Measurements from ENCODE around the gene NKX1-1. TPM values are rescaled to one million over a fixed set of nuclear protein-coding genes. Genes with fewer than 3 reads are reported as not detected.

The NKX1-1 gene
- total and polyA plus RNA-seq, 9 of the 15 experiments (the other 6 are each of a cell fraction or from before 2014, with no cell fraction given), result not detected

DNA sequence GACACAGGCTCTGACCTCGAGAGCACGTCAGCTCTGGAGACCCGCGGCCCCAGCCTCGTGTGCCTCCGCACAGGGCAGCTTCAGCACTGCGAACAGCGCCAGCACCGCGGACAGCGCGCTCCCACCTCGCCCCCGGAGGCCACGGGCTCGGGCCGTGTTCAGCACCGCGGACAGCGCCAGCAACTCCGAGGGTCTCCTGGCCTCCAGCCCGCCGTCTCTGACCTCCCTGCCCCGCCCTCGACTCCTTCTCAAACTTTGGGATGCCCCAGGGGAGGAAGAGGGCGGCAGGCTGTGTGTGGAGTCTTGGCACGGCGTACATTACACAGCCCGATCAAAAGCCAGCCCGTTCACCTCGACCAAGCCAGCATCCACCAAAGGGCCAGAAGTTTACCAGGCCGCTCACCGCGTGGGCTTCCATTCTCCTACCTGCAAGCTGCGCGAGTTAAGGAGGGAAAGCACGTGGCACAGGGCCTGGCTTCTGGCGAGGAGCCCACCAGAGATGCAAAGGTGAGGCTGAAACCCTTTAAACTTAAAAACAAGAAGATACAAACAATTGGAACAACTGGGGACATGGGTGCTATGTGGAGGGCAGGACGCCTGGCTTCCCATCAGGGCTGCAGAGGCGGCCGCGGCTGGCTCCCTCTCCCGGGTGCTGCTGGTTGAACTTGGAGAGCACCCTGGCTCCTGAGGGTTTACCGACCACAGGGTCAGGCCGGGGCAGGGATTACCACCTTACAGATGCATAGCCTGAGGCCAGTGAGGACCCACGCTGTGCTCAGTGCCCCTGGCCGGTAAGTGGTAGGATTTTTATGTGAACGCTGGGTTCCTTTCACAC lies 4.5 kb upstream of the NKX1-1 start (continued):
- TF ChIP-seq, protein P1, sequence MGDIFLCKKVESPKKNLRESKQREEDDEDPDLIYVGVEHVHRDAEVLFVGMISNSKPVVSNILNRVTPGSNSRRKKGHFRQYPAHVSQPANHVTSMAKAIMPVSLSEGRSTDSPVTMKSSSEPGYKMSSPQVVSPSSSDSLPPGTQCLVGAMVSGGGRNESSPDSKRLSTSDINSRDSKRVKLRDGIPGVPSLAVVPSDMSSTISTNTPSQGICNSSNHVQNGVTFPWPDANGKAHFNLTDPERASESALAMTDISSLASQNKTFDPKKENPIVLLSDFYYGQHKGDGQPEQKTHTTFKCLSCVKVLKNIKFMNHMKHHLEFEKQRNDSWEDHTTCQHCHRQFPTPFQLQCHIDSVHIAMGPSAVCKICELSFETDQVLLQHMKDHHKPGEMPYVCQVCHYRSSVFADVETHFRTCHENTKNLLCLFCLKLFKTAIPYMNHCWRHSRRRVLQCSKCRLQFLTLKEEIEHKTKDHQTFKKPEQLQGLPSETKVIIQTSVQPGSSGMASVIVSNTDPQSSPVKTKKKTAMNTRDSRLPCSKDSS (IDR thresholded peaks at IDR 0.05; ENCODE audit: low read depth, partially characterized antibody), result no peak
- TF ChIP-seq, protein P2, sequence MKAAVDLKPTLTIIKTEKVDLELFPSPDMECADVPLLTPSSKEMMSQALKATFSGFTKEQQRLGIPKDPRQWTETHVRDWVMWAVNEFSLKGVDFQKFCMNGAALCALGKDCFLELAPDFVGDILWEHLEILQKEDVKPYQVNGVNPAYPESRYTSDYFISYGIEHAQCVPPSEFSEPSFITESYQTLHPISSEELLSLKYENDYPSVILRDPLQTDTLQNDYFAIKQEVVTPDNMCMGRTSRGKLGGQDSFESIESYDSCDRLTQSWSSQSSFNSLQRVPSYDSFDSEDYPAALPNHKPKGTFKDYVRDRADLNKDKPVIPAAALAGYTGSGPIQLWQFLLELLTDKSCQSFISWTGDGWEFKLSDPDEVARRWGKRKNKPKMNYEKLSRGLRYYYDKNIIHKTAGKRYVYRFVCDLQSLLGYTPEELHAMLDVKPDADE (conservative IDR thresholded peaks at IDR 0.05; ENCODE audit: control insufficient read depth, low read depth, low read length), result peak; percentile 98
- TF ChIP-seq FOXJ3 (CRISPR knock-in tag; IDR thresholded peaks at IDR 0.05) (peak; percentile 97), ZNF124 (CRISPR knock-in tag; IDR thresholded peaks at IDR 0.05) (peak; percentile 99), KAT7 (CRISPR knock-in tag; IDR thresholded peaks at IDR 0.05; ENCODE audit: borderline replicate concordance) (peak; percentile 100), ZNF444 (CRISPR knock-in tag; IDR thresholded peaks at IDR 0.05) (no peak), RAD21 (CRISPR knock-in tag; conservative IDR thresholded peaks at IDR 0.05 in 1 of 2, IDR thresholded peaks at IDR 0.05 in 1 of 2) (peak in 1 of 2 experiments; percentile 24; a peak in 1 of 4 replicates), CEBPG (CRISPR knock-in tag; IDR thresholded peaks at IDR 0.05) (peak; percentile 84), CEBPG (tag; conservative IDR thresholded peaks at IDR 0.05 in 1 of 2, IDR thresholded peaks at IDR 0.05 in 1 of 2) (no peak), CHCHD3 (CRISPR knock-in tag; IDR thresholded peaks at IDR 0.05) (no peak), HDAC1 (IDR thresholded peaks at IDR 0.05) (peak; percentile 92 to 100; a peak in 3 of 4 replicates)
- TF ChIP-seq, protein P3, sequence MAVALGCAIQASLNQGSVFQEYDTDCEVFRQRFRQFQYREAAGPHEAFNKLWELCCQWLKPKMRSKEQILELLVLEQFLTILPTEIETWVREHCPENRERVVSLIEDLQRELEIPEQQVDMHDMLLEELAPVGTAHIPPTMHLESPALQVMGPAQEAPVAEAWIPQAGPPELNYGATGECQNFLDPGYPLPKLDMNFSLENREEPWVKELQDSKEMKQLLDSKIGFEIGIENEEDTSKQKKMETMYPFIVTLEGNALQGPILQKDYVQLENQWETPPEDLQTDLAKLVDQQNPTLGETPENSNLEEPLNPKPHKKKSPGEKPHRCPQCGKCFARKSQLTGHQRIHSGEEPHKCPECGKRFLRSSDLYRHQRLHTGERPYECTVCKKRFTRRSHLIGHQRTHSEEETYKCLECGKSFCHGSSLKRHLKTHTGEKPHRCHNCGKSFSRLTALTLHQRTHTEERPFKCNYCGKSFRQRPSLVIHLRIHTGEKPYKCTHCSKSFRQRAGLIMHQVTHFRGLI (CRISPR knock-in tag; IDR thresholded peaks at IDR 0.05), result no peak
- TF ChIP-seq, protein P4, sequence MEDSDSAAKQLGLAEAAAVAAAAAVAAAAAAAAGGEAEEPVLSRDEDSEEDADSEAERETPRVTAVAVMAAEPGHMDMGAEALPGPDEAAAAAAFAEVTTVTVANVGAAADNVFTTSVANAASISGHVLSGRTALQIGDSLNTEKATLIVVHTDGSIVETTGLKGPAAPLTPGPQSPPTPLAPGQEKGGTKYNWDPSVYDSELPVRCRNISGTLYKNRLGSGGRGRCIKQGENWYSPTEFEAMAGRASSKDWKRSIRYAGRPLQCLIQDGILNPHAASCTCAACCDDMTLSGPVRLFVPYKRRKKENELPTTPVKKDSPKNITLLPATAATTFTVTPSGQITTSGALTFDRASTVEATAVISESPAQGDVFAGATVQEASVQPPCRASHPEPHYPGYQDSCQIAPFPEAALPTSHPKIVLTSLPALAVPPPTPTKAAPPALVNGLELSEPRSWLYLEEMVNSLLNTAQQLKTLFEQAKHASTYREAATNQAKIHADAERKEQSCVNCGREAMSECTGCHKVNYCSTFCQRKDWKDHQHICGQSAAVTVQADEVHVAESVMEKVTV (CRISPR knock-in tag; IDR thresholded peaks at IDR 0.05), result no peak
- TF ChIP-seq, protein P5, sequence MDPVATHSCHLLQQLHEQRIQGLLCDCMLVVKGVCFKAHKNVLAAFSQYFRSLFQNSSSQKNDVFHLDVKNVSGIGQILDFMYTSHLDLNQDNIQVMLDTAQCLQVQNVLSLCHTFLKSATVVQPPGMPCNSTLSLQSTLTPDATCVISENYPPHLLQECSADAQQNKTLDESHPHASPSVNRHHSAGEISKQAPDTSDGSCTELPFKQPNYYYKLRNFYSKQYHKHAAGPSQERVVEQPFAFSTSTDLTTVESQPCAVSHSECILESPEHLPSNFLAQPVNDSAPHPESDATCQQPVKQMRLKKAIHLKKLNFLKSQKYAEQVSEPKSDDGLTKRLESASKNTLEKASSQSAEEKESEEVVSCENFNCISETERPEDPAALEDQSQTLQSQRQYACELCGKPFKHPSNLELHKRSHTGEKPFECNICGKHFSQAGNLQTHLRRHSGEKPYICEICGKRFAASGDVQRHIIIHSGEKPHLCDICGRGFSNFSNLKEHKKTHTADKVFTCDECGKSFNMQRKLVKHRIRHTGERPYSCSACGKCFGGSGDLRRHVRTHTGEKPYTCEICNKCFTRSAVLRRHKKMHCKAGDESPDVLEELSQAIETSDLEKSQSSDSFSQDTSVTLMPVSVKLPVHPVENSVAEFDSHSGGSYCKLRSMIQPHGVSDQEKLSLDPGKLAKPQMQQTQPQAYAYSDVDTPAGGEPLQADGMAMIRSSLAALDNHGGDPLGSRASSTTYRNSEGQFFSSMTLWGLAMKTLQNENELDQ (CRISPR knock-in tag; IDR thresholded peaks at IDR 0.05; ENCODE audit: borderline replicate concordance), result peak; percentile 100

Data from K562 (cell line).